A549 (cell line): Measurements from ENCODE around the gene FKBP7.
"Not testable (repeated sequence)": the region's sequence is repeated elsewhere in the genome, so short reads cannot be mapped to it uniquely, and the experiment has no call there.

Experiments used
- CBX2 ChIP-seq: fragments of 200-600 bp; sonication (generic); IDR thresholded peaks from 2 replicates; pipeline ENCODE4 v1.6.1; 2016; ENCODE audit warnings: low read depth, mild to moderate bottlenecking, borderline replicate concordance
- CTCF ChIP-seq: fragments of >200 bp; sonication (Bioruptor Twin); formaldehyde crosslinking; IDR thresholded peaks from 3 replicates; pipeline ENCODE4 v1.5.1; 2016
- MAZ ChIP-seq: fragments of 150-350 bp; IDR thresholded peaks from 2 replicates; pipeline ENCODE4 v1.6.1; 2014; ENCODE audit warnings: antibody characterized with exemption, low read depth, low read length, borderline replicate concordance
- NR3C1 ChIP-seq: fragments of >200 bp; sonication (Bioruptor Twin); formaldehyde crosslinking; IDR thresholded peaks from 3 replicates; pipeline ENCODE4 v1.6.1; 2017
- POLR2A ChIP-seq: IDR thresholded peaks from 2 replicates; pipeline ENCODE4 v1.6.1; 2012; ENCODE audit warnings: mild to moderate bottlenecking, low read length
- RAD21 ChIP-seq, 2 experiments: fragments of >200 bp in 1 of 2; sonication (Bioruptor Twin) in 1 of 2; formaldehyde crosslinking in 1 of 2; IDR thresholded peaks in 1 of 2; conservative IDR thresholded peaks in 1 of 2; 2 replicates in 1 of 2; 3 replicates in 1 of 2; pipeline ENCODE4 v1.6.1; 2012 to 2018; ENCODE audit warnings: inconsistent platforms in 1 of 2
- RARB ChIP-seq: fragments of 250-450 bp; sonication (Bioruptor Pico); IDR thresholded peaks from 2 replicates; pipeline ENCODE4 v1.8.0; 2021; ENCODE audit warnings: mild to moderate bottlenecking, moderate library complexity
- REST ChIP-seq: fragments of 200-600 bp; sonication (generic); IDR thresholded peaks from 2 replicates; pipeline ENCODE4 v1.6.1; 2016; ENCODE audit warnings: antibody characterized with exemption, mild to moderate bottlenecking, moderate library complexity

GRCh38 chr2:178525010-178525409 lies 46.6 kb upstream of the FKBP7 start:
- not testable (repeated sequence) for TF ChIP-seq CTCF; CBX2; RAD21 (conservative IDR thresholded peaks at IDR 0.05 in 1 of 2, IDR thresholded peaks at IDR 0.05 in 1 of 2); RARB; REST; MAZ; POLR2A; NR3C1
